HG03469 (cell line): Measurements from ENCODE around the gene PLXNA4.

ENCODE experiments used
- ATAC-seq: cut with Tn5 transposase; IDR thresholded peaks from one replicate; pipeline ENCODE4 v1.9.1; 2021; ENCODE audit warnings: mild to moderate bottlenecking, moderate library complexity, moderate number of reproducible peaks; ENCODE audit not compliant: unreplicated experiment

The PLXNA4 gene

GRCh38 chr7:132160611-132161532 is 415.4 kb downstream of the PLXNA4 start:
- no peak for ATAC-seq

GRCh38 chr7:132158841-132159240 is 417.4 kb downstream of the PLXNA4 start:
- no peak for ATAC-seq

- no peak for ATAC-seq
These were observed 418.1 kb downstream of the PLXNA4 start for GRCh38 chr7:132158166-132158565.

DNA sequence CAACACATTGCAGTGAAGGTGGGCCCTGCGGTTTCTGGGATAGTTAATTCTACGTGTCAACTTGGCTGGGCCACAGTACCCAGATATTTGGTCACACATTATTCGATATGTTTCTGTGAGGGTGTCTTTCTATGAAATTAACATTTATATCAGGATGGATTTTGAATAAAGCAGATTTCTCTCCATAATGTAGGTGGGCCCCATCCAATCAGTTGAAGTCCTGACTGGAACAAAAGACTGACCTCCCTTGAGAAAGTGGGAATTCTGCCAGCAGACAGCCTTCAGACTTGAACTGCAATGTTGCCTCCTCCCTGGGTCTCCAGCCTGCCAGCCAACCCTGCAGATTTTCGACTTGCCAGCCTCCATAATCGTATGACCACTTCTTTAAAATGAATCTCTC is 420.6 kb downstream of the PLXNA4 start:
- ATAC-seq: no peak

- no peak for ATAC-seq
These were observed 421.4 kb downstream of the PLXNA4 start for GRCh38 chr7:132154695-132155471.

GRCh38 chr7:132154248-132154647 is 422.0 kb downstream of the PLXNA4 start:
- no peak for ATAC-seq

DNA sequence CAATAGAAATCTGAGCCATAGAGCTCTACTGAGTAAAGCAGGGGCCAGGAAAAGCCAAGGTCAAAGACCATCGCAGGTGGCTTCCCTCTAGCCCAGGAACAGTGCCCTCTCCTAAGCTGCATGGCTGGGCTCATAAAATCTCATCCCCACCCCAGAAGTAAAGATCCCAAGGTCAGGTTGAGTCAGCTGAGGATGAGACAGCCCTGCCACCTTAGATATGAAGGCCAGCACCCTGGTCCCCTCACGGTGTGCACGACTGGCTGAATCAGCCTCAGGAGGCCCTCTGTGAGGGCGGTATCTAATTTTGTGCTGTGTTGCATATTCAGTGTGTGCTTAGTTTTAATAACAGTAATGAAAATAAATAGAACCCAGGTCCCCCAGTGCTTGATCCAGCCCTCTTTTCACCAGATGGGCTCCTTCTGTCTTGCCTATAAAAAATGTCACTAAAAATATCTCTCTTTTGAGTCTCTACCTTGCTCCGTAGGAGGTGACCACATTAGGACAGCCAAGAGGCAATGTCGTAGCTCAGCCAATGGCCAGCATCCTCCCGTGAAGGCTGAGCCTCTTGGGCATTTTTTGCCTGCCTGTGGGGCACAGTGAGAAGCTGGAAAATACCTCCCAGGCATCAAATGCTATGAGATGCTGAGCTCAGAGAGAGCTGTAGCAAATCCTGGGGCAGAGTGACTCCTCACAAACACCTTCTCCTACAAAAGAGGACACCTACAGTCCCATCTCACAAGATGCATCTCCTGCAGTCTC is 424.0 kb downstream of the PLXNA4 start:
- ATAC-seq: no peak

GRCh38 chr7:132150711-132151110 is 425.6 kb downstream of the PLXNA4 start:
- ATAC-seq: no peak

DNA sequence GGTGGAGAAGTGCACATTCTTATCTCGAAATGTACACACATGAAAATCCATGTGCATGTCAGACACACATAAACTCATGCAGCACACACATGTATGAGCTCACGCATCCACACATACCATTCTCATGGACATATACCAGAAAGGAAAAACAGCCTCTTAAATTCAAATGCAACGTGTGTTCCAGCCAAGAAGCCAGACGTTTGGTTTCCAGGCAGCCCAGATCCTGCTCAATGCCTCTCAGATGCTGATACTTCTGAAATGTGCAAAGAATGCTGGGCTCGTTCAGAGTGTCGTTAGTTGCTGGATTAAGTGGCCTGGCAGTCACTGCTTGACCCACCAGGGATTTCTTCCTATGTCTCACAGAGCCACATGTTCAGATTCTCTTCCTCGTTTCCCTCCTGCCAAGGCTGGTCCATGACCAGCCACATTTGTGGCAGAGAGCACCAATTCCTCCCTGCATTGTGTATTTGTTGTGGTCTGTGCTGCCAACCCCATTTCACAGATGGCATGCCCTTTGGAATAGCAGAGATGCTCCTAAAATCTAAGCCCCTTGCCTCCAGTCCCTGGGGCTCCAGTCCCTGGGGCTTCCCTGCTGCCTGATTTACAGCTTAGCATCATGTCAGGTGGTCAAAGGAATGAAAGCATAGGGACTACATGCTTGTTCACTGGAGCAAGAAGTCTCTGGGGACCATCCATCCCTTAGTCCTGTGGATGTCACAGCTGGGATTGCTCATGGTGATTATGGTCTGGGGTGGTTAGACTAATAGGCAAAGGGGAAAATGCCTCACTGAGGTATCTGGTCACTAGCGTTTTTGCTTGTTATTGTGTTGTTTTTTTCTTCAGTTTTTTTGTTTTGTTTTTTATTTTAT is 426.6 kb downstream of the PLXNA4 start:
- no peak for ATAC-seq

DNA sequence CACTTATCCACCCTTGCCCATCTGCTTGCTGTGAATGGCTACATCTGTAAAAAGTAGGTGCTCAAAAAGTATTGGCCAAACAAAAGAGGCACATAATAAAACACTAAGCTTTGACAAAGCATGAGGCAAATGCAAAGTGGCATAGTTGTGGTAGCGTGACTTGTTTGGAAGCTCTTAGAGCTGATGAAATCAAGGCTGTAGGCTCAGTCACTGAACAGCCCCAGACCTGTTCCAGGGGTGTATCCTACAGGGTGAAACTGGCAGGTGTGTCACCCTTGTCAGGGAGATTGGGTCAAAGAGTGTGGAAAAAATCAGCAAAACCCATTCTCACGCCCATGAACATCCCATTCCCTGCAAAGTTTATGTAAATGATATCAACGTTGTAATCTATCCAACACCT is 427.4 kb downstream of the PLXNA4 start:
- no peak for ATAC-seq

- no peak for ATAC-seq
These were observed 430.8 kb downstream of the PLXNA4 start for GRCh38 chr7:132145466-132145865.

GRCh38 chr7:132145063-132145462 is 431.2 kb downstream of the PLXNA4 start:
- ATAC-seq: no peak

GRCh38 chr7:132142006-132142405 is 434.3 kb downstream of the PLXNA4 start:
- ATAC-seq: no peak

DNA sequence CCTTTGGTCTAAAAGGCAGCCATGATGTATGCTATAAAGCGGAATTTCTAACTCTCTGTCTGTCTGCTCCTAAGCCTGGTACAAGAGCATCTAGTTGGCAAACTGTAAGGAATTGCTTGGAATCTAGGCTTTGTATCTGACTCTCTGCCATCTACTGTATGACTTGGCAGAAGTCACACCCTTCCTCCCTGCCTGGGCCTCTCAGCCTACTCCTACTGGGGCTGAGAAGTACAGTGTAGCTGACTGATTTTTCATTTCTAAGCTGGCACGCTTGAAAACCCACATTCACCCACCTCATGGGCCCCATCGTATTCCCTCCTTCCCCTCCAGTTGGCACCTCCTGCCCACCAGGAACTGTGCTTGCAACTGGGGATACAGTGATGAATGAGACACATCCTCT is 435.2 kb downstream of the PLXNA4 start:
- no peak for ATAC-seq

DNA sequence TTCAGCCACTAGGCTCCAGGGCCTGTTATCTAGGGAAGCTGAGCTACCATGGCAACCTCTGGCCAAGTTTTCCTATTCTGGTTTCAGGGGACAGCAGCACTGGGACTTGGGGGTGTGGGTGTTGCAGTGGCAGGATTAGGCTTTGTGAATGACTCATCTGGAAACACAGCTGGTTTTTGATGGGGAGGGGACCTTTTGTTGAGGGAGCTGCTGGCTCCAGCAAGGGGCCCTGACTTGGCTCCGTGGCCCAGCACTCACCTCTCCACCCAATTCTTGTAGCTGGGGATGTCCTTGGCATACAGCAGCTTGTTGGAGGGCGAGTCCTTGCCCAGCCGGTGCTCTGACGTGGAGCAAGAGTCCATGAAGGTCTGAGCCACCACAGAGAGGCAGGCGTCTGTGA is 435.9 kb downstream of the PLXNA4 start:
- no peak for ATAC-seq

DNA sequence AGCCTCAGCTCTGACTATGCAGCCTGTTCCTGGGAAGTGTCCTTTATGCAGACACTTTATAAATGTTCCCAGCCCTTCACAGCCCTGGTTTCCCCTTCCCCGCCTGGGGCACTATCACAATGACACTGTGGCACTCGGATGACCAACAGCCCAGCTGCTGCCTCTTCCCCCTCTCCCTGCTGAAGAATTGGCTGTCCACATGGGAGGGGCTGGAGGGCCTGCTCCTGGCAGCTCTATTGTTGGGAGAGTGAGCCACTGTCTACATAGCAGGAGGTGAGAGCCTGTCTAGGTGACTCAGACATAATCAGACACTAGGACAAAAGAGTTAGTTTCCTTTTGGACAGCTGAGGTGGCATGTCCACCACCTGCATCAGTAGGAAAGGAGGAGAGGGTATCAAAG is 437.5 kb downstream of the PLXNA4 start:
- no peak for ATAC-seq

DNA sequence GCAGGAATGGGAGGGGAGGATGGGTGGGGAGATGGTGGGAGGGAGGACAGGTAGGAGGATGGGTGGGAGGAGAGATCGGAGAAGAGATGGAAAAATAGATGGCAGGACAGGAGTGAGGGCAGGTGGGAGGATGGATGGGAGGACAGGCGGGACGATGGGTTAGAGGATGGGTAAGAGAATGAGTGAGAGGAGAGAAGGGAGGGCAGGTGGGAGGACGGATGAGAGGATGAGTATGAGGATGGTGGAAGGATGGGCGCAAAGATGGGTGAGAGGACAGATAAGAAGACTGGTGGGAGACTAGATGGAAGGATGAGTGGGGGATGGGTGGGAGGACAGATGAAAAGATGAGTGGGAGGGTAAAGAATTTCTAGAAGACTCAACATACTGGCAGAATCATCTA is 438.6 kb downstream of the PLXNA4 start:
- no peak for ATAC-seq

DNA sequence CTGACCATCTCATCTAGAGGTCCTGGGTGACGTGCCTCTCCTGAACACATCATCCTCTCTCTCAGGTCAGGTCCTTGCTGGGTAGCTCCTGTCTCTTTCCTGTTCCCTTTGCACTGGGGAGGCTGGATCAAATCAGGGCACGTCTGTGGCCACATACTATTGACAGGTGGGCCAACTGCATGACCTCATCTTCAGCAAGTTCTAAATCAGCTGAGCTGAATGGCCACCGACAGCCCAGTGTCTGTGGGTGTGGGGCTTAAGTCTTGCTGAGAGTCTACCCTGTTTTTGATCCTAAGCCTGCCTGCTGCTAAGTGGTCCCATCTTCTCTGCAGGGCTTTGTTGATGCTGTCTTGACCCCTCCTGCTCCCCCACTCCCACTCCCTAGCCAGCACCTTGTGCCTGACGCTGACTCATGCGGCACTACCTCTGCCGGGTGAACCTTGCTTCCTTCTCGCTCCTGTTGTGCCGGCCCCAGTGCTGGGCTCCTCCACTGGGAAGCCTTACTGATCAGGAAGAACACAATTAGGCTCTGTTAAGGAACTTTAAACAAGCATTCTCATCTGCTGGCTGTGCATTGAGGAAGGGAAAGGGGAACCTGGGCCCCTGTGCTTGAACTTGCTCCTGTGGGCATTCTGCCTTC is 440.4 kb downstream of the PLXNA4 start:
- no peak for ATAC-seq

GRCh38 chr7:132134814-132135445 is 441.3 kb downstream of the PLXNA4 start:
- ATAC-seq: no peak
